NCI-H2081 treated with DMSO at 0.1 percent for 48 hours (cell line): ENCODE data around the gene SMYD3.
"Not testable (repeated sequence)": the region's sequence is repeated elsewhere in the genome, so short reads cannot be mapped to it uniquely, and the experiment has no call there.

ENCODE experiments used
- DNase-seq: peaks from one replicate; lab custom pipeline; 2025; lab: John Stamatoyannopoulos, UW

The SMYD3 gene

DNA sequence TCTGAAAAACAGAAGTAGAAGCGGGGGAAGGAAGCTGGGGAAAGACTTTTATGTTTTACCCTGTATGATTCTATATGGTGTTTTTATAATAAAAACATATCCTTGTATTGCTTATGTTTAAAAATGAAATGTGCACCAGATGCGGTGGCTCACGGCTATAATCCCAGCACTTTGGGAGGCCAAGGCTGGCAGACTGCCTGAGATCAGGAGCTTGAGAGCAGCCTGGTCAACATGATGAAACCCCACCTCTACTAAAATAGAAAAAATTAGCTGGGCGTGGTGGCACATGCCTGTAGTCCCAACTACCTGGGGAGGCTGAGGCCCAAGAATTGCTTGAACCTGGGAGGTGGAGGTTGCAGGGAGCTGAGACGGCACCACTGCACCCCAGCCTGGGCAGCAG lies 155.4 kb downstream of the SMYD3 start:
- DNase-seq, result no peak

DNA sequence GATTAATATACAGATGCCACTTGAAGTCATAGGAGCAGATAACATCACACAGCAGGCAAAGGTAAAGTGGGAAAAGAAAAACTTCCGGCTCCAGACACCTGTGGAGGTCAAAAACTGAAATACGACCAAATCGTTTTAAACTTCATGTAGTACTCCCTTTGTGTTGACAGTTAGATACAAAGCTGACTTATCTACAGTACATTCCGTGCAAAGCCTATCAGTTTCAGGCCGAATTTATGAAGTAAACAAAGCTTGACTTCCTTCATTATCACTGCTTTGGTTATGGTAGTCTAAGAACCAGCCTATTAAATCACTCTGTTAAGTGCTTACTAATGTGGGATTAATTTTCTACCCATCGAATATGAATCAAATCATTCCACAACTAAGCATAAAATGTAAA lies 156.3 kb downstream of the SMYD3 start:
- no peak for DNase-seq

DNA sequence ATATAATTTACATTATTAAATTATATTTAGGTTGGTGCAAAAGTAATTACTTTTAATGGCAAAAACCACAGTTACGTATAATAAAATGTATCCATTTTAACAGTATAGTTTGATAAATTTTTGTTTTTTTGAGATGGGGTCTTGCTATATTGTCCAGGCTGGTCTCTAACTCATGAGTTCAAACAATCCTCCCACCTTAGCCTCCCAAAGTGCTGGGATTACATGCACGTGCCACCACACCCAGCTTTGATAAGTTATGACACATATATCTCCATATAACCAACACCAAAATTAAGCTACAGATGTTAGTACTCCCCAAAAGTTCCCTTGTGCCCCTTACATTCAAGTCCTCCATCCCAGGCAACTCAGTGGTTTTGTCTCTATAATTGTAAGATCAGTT lies 163.1 kb downstream of the SMYD3 start:
- DNase-seq, result no peak

DNA sequence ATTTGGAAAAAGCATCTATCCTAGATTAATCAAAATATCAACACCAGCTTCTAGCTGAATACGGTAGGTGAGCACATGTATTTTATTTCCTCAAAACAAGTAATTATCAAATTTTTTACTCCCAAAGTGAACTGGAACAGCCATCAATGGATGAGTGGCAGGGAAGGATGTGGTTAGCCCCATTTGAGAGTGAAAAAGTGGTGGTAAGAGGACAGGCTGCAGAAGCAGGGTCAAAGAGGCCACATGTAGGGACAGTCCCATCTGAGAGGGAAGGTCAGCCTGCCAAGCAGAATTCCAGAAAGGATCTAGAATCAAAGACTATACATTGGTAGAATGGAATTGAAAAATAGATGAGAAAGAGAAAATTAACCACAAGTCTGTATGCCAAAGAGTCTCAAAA lies 163.8 kb downstream of the SMYD3 start:
- DNase-seq, result no peak

DNA sequence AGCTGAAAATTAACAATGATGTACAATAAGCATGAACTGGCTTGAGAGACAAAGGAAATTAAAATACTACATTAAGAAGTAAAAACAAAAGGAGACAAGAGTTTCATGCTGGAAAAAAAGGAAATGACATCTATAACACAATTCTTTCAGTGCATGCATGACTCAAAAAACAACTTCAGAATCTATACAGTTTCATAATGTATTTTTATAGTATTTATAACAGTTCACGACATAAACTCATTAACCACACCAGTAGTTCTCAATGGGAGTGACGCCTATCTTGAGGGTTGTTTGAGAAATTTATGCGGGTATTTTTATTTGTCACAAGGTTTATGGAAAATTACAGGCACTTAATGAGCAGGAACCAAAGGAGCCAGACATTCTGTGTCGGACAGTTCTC lies 168.5 kb downstream of the SMYD3 start:
- DNase-seq, result no peak

DNA sequence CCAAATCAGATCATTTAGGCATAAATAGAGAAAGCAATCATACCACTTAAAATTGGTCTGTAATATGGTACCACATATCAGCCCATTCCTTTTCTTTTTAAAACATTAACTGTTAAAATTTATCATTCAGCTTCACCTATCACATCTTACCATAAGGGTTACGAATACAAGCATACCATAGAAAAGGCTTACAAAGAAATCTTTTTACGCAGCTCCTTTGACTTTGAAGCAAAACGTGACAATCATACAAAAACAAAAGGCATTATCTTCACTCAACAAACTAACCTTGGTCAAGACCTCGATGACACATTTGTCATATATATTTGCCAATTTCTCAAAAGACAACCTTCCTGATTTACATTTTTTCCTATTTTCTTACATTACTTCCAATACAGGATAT lies 169.0 kb downstream of the SMYD3 start:
- no peak for DNase-seq

DNA sequence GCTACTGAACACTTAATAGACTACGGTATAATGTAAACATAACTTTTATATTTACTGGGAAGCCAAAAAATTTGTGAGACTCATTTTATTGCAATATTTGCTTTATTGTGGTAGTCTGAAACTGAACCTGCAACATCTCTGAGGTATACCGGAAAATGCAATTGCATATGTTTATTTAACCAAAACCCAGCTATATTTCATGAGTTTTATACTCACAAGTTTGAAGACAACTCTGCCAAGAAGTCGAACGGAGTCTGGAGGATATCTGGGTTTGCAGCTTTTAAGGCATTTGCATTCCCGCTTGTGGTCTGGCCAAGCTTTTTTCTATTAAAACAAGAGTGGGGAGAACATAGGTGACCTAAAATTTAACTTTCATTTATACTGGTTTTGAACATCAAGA lies 171.9 kb downstream of the SMYD3 start:
- no peak for DNase-seq

DNA sequence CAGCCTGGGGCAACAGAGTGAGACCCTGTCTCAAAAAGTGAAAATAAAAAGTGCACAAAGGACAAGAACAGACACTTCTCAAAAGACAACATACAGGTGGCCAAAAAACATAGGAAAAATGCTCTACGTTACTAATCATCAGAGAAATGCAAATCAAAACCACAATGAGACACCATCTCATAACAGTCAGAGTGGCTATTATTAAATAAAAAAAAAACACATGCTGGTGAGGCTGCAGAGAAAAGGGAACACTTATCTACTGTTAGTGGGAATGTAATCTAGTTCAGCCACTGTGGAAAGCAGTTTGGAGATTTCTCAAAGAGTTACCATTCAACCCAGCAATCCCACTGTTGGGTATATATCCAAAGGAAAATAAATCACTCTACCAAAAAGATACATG lies 173.2 kb downstream of the SMYD3 start:
- no peak for DNase-seq

DNA sequence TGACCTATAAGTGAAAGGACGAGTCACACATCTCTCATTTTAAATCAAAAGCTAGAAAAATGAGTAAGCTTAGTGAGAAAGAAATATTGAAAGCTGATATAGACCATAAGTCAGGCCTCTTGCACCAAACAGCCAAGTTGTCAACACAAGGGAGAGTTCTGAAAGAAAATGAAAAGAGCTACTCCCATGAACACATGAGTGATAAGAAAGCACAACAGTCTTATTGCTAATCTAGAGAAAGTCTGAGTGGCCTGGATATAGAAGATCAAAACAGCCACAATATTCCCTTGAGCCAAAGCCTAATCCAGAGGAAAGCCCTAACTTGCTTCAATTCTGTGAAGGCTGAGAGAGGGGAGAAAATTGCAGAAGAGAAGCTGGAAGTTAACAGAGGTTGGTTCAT lies 175.0 kb downstream of the SMYD3 start:
- DNase-seq, result no peak

DNA sequence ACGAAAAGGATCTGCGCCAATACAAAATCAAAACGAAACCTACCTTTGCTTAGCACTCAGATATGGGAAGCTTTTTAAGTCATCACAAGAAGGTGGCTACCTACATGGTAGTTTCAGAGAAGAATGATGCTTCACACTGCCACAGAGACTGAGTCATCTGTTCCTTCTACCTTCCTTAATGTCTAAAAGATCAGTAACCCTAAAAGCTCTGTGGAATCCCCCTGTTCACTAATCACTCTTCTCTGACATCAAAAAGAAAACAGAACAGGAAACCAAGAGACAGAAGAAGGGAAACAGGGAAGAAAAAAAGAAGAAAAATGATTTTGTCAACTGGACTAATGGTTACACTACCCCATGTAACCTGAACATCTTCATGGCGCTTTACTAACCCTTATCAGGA lies 177.2 kb downstream of the SMYD3 start:
- DNase-seq, result no peak

DNA sequence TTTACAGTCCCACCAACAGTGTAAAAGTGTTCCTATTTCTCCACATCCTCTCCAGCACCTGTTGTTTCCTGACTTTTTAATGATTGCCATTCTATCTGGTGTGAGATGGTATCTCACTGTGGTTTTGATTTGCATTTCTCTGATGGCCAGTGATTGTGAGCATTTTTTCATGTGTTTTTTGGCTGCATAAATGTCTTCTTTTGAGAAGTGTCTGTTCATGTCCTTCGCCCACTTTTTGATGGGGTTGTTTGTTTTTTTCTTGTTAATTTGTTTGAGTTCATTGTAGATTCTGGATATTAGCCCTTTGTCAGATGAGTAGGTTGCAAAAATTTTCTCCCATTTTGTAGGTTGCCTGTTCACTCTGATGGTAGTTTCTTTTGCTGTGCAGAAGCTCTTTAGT lies 177.8 kb downstream of the SMYD3 start:
- DNase-seq, result not testable (repeated sequence)

DNA sequence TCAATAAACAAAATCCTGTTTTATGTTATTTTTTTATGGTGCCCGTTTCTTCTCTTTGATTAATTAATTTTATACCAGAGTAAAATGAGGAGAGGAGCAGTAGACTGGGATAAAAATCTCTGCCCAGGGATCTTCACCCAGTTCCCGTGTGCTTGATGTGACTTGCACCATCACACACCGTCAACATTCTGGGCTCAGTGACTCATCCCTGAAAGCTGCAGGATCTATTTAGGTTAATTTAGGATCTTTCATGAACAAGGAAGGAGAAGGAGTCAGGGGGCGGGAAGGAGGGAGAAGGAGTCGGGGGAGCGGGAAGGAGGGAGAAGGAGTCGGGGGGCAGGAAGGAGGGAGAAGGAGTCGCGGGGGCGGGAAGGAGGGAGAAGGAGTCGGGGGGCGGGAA lies 182.4 kb downstream of the SMYD3 start:
- DNase-seq, result no peak

DNA sequence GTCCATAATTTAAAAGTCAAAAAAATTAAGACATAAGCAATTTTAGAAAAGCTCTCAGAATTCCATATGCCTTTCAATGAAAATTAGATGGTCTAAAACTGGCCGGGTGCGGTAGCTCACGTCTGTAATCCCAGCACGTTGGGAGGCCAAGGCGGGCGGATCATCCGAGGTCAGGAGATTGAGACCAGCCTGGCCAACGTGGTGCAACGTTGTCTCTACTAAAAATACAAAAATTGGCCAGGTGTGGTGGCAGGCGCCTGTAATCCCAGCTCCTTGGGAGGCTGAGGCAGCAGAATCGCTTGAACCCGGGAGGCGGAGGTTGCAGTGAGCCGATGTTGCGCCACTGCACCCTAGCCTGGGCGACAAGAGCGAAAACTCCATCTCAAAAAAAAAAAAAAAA lies 183.0 kb downstream of the SMYD3 start:
- DNase-seq, result not testable (repeated sequence)

DNA sequence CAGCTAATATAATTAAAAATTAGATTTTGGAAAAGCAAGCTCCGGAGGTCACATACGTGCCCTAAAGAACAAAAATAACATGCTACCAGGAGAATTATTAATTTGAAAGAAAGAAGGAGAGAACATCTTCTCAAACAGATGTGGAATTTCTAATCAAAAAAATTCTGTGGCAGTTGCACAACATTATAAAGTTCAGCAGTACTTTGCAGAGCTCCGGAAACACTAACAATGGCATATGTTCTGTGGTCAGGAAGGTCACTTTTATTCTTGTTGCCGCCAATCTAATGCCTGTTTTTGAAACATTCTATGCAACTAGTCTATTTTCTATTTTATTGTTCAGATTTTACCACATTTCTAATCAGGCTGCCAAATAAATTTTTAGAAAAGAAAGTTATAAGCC lies 186.8 kb downstream of the SMYD3 start:
- DNase-seq, result no peak

DNA sequence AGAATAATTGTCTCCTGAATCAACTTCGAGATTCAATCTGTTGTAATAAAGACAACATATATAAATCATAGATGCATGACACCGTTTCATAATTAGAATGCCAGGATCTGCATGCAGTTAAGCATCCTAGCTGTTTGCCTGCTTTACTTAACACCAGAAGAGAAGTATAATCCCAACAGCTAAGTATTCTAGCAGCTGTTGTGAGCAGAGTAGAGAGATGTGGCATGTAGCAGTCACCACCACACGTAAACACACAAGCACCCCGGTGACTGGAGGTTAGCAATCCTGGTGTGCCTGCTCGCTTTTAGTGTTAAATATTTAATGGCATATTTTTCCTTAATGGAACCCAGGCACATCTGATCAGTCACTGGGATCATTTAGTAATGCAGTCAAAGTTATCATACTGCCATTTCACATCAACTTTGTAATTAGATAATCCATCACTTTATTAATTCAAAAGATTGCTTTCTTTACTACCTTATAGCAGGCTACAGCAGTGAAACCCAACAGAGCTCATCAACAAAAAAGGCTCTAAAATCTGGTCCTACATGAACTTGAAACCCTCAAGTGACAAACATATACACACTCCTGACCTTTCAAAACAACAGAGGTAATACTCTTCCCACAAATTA lies 187.9 kb downstream of the SMYD3 start:
- DNase-seq, result no peak

DNA sequence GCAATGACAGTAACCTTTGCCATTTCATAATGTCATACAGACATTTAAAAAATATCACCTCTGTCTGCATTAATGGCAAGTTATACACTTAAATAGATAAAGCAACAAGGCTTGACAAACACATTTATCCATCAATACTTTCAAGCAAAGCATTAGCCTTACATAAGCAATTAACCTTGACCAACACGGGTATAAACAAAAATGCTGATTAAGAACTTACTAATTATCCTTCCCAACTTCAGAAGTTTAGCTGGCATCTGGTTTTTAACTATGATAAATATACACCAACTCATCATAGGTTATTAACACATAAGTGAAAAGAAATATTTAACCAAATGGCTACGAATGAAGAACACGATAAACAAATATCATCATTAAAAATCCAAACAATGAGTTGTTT lies 188.5 kb downstream of the SMYD3 start:
- DNase-seq, result no peak

DNA sequence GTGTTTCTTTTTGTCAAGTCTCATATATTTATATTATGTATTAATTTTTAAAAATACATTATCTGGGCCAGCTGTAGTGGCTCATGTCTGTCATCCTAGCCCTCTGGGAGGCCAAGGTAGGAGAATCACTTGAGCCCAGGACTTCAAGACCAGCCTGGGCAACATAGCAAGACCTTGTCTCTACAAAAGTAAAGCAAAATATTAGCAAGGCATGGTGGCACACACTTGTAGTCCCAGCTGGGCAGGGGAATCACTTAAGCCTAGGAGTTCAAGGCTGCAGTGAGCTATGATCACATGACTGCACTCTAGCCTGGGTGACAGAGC lies 189.1 kb downstream of the SMYD3 start:
- DNase-seq, result no peak

DNA sequence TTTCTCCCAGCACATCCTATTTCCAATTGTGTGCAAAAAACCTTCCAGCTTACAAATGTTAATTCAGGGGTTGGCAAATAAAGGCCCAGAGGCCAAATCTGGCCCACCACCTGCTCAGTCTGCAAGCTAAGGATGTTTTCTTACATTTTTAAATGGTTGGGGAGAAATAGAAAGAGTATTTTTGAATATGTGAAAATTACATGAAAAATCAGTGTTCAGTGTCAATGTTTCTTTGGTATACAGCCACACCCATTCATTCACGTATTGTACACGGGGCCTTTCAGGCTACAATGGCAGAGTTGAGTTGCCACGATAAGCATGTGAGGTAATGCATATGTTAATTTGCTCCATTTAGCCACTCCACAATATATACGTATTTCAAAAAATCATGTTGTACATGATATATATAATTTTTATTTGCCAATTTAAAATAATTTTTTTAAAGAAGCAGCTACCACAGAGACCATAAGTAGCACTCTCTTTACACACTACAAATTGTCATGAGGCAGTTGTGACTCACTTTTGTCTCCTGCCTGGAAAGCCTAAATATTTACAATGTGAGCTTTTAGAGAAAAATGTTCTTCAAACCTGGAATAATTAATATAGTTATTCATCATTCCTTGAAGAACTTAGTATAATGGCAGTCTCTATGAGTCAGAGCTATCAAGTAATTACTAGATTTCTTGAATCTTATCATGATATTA lies 189.6 kb downstream of the SMYD3 start:
- no peak for DNase-seq

DNA sequence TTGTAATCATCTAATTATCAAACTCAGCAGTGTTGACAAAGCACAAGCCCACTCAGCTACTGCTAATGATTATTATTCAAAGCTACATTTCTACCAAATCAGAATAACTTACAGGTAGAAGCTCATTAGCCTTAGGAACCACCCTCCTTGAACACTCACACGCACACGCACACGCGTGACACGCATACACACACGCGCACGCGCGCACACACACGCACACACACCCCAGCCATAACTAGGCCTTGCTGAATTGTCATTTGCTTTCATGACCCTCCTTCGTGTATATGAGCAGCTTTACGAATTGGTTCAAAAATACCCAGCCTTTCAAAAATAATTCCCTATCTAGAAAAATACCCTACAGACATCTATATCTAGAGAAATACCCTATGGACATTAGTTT lies 195.6 kb downstream of the SMYD3 start:
- no peak for DNase-seq

DNA sequence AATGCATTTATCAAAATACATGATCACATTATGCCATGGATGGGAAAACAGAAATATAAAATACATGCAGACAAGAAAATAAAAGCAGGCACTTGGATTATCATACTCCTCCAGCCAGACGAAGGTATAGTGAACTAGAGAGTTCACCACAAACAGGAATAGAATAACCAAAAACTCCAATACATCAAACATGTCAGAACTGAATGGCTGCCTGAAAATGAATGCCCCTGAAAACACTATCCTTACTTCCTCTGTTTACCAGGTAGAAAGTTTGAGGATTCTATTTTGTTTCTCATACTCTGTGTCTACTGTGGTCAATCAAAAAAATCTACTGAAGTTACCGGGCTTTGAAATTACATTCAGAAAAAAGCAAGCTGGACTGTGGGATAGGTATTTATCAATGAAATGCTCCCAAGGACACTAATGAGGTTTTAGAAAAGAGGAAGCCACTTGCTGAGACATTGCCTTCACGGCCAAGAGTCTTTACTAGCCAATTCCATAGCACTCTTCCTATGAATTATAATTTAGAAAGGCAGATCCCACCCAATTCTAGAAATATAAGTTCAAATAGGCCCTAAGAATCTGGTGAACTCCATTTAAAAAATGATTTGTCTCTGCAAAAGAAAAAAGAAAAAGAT lies 197.7 kb downstream of the SMYD3 start:
- no peak for DNase-seq

DNA sequence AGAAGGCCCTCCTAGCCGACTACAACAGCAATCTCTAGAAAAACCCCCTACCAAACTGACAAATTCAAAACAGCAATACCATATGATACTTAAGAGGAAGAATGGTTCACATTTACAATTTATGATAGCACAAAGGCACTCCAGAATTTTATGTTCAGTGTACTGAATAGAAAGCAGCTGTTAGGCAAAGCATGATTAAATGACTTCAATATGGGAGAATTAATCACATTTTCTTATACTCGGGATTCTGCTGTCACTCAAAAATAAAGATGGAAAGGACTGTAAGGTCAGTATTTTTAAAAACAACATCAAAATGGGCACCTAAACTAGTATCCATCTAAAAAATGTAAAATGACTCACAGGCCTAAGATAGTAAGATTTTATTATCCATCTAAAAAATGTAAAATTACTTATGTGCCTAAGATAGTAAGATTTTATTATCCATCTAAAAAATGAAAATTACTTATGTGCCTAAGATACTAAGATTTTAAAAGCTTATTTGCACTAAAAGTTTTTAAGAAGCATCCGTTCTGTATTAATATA lies 198.5 kb downstream of the SMYD3 start:
- no peak for DNase-seq

DNA sequence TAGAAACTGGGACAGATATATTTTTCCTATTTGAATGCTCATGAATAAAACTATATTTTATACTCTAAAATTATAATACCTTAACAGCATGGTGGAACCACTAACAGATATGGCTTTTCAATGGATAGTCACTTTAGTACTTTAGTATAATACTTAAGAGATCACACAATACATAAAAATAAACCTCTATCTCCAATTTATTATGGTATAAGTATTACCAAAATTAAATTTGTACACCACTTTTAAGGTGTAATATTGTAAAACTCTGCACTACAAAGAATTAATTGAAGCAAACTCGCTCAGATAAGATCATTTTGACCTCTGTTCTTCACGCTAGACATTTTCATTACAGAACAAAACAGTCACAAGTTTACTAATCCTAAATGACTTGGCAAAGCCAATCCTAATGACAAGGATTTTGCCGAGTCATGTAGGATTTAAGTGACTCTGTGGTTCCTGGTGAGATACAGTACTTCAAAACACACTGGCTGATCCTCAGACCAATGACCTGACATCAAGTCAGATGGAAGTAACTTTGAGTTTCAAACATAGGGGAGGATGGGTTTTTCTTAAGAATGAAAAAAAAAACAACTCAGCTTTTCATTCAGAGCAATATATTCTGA lies 200.6 kb downstream of the SMYD3 start:
- DNase-seq, result no peak
